Stimulated activated CD8-positive, alpha-beta memory T cell treated with anti-CD3 and anti-CD28 coated beads, Interleukin-4, amount 100 ng/mL, for 24 hours (primary cell): ENCODE data around the gene DCAF15.
"Not testable (repeated sequence)": the region's sequence is repeated elsewhere in the genome, so short reads cannot be mapped to it uniquely, and the experiment has no call there.

ENCODE experiments used
- DNase-seq: peaks from one replicate; pipeline ENCODE4 v3.0.0-alpha.2; 2020; ENCODE audit warnings: low read depth

Gene DCAF15, protein sequence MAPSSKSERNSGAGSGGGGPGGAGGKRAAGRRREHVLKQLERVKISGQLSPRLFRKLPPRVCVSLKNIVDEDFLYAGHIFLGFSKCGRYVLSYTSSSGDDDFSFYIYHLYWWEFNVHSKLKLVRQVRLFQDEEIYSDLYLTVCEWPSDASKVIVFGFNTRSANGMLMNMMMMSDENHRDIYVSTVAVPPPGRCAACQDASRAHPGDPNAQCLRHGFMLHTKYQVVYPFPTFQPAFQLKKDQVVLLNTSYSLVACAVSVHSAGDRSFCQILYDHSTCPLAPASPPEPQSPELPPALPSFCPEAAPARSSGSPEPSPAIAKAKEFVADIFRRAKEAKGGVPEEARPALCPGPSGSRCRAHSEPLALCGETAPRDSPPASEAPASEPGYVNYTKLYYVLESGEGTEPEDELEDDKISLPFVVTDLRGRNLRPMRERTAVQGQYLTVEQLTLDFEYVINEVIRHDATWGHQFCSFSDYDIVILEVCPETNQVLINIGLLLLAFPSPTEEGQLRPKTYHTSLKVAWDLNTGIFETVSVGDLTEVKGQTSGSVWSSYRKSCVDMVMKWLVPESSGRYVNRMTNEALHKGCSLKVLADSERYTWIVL

DNA sequence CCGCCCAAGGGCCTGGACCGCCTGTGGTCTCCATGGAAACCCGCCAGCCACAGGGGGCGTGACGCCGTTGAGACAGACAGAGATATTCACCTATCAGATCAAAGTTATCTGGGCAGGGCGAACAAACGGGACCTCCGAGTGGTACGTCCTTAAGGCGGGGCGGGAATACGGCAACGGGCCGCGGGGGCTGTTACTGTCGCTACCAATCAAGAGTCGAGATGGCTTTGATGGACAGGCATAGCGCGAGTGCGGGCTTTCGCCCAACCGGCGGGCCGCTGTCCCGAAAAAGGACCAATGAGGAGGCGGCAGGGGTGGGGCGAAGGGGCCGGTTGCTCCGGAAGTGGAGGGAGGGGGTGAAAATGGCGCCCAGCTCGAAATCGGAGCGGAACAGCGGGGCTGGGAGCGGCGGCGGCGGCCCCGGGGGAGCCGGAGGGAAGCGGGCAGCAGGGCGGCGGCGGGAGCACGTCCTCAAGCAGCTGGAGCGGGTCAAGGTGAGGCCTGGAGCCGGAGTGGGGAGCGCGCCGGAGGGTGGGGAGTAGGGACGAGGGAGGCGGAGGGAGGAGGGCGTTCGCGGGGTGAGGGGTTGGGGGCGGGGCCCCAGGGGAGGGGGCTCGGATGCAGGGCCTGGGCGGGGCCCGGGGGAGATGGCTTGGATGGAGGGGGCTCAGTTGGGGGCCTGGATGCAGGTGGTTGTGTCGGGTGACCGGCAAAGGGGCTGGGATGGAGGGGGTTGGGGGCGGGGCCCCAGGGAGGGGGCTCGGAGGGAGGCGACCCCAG, at the start of gene DCAF15:
Gene DCAF15 (plus strand): TSS at position 356 of the 777 bp plus-strand sequence. CDS start 4 bp downstream, at position 360.
- peak; percentile 99 for DNase-seq

GRCh38 chr19:13902993-13903555, 49.2 kb upstream of the DCAF15 start:
- no peak for DNase-seq

DNA sequence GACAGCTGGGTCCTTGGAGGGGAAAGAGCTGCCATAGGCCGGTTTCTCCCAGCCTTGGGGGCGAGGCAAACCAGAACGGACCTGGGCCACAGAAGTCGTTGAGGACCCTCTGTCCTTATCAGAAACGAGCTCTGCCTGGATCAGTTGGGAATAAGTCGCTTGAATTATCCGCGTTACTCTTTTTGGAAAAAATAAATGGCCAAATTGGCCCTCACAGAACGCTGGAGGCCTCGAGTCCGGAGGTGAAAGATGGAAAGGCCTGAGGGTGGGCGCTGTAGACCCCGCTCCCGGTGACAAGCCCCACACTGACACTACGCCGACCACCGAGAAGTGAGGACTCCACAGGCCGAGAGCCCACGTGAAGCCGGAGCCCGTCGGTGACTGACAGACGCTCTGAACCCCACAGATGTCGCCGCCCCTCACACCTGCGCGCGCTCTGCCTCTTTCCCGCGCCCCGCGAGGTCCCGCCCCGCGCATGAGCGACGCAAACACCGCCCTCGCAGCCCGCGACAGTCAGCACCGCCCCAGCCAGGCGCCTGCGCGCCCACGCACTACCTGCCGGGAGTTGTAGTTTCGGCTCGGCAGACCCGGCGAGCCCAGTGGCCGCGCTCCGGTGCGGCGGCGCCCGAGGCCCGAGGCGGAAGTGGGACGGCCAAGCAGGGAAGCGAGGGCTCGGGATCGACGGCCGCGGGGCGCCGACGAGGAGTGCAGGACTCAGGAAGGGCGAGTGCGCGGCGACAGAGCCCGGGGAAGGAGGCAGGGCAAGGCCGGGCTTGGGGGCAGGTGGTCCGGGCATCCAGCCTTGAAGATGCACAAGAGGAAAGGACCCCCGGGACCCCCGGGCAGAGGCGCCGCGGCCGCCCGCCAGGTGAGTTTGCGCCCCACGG, 46.4 kb upstream of the DCAF15 start, which contains the start of the genes BRME1 and CC2D1A:
Gene BRME1 (minus strand): TSS at position 484 of the 887 bp plus-strand sequence. CDS start 1,225 bp downstream, outside the sequence.
Gene CC2D1A (plus strand): TSS at position 568 of the 887 bp plus-strand sequence. CDS start 241 bp downstream, at position 809.
- peak; percentile 95 for DNase-seq

DNA sequence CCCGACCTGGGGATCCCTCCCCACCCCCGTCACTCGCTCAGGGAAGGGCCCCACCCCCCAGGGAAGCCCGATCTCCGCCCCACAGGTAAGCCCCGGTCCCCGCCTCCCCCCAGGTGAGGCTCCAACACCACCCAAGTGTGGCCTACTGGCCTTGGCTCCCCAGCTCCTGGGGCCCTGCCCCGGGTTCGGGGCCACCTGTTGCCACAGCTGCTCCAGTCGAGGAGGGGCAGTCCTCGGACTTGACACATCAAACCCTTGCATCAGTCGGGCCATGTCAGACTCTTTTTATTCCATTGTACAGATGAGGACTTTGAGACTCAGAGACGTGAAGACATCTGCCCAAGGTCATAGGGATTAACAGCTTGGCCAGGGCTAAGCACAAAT, 45.8 kb upstream of the DCAF15 start:
- DNase-seq: no peak

GRCh38 chr19:13906910-13907309, 45.4 kb upstream of the DCAF15 start:
- DNase-seq: no peak

GRCh38 chr19:13908674-13909073, 43.6 kb upstream of the DCAF15 start:
- DNase-seq: no peak

DNA sequence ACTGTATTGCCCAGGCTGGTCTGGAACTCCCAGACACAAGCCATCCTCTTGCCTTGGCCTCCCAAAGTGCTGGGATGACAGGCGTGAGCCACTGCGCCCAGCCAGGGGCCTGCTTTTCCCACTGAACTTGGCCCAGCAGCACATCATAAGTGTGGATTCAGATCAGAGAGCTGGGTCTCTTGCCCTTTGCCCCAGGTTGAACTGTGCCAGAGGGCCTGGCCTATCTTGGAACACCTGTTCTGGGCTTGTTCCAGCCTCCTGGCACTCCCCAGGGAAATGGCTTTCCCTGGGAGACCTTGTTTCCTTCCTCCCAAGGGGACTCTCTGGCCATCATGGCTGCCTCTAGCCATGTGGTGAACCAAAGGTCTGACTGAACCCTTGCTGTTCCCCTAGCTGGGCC, 42.9 kb upstream of the DCAF15 start:
- DNase-seq: no peak

DNA sequence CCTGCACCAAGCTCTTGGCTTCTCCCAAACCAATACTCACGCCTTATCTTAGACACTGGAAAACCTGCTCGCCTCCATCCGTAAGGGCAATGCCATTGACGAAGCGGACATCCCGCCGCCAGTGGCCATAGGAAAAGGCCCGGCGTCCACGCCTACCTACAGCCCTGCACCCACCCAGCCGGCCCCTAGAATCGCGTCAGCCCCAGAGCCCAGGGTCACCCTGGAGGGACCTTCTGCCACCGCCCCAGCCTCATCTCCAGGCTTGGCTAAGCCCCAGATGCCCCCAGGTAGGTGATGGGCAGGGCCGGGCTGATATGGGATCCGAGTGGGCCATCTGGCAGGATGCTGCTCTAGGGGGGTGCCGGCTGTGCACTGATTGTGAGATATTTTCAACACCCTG, 39.0 kb upstream of the DCAF15 start:
- DNase-seq: no peak

GRCh38 chr19:13914777-13915176, 37.5 kb upstream of the DCAF15 start:
- DNase-seq: no peak

DNA sequence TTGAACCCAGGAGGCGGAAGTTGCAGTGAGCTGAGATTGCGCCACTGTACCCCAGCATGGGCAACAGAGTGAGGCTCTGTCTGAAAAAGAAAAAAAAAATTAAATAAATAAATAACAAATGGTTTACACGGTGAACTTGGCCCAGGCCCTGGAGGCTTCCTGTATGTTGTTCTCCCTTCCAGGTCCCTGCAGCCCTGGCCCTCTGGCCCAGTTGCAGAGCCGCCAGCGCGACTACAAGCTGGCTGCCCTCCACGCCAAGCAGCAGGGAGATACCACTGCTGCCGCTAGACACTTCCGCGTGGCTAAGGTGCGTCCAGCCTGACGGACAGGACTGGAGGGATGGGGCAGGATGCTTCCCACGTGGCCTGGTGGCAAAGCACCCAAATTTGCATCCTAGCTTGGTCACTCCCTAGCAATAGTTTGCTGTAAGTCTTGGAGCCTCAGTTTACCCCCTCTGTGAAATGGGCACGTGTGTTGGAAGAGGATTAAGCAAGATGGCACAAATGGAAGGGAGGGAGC, 34.4 kb upstream of the DCAF15 start:
- no peak for DNase-seq

GRCh38 chr19:13918726-13919411, 33.4 kb upstream of the DCAF15 start:
- DNase-seq: no peak

DNA sequence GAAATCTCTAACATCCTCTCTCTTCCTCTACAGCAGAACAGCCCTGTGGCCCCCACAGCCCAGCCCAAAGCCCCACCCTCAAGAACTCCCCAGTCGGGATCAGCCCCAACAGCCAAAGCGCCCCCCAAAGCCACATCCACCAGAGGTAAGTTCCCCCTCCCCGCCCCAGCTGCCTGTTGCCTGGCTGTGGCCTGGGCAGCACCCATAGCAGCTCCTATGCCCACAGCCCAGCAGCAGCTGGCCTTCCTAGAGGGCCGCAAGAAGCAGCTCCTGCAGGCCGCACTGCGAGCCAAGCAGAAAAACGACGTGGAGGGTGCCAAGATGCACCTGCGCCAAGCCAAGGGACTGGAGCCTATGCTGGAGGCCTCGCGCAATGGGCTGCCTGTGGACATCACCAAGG, 31.8 kb upstream of the DCAF15 start:
- DNase-seq: no peak

- DNase-seq: no peak
These were observed 31.2 kb upstream of the DCAF15 start for GRCh38 chr19:13920940-13921747.

DNA sequence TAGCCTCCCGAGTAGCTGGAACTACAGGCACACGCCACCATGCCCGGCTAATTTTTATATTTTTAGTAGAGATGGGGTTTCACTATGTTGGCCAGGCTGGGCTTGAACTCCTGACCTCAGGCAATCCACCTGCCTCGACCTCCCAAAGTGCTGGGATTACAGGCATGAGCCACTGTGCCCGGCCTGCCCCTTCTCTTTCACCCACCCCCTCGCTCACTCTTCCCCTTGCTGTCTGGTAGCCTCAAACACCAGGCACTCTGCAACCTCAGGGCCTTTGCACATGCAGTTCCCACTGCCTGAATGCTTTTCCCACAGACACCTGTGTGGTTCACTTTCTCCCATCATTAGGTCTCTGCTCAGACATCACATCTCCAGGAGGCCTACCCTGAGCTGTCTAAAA, 30.2 kb upstream of the DCAF15 start:
- not testable (repeated sequence) for DNase-seq

- DNase-seq: no peak
These were observed 28.9 kb upstream of the DCAF15 start for GRCh38 chr19:13923194-13923987.

- no peak for DNase-seq
These were observed 26.3 kb upstream of the DCAF15 start for GRCh38 chr19:13926010-13926409.

GRCh38 chr19:13926715-13927114, 25.6 kb upstream of the DCAF15 start:
- DNase-seq: no peak

GRCh38 chr19:13929340-13929739, 23.0 kb upstream of the DCAF15 start:
- DNase-seq: no peak

DNA sequence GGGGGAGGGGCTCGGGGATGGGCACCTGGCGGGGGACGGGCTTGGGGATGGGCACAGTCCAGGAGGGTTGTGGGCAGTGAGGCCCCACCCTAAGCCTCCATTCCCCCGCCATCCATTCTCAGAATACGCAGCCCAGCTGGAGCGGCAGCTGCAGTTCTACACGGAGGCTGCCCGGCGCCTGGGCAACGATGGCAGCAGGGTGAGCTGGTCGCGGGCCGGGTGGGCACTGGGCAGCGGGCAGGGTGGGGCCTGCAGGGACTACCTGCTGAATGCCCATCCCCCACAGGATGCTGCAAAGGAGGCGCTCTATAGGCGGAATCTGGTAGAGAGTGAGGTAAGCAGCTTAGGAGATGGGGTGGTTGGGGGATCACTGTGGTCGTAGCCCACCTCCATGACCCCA, 22.4 kb upstream of the DCAF15 start:
- no peak for DNase-seq
